Activated CD8-positive, alpha-beta memory T cell treated with anti-CD3 and anti-CD28 coated beads, Interleukin-2, amount 50 U/mL, for 48 hours (primary cell): Measurements from ENCODE around the gene SH3PXD2A.

Experiments
- DNase-seq: peaks from one replicate; pipeline ENCODE4 v3.0.0-alpha.2; 2020

SH3PXD2A gene

DNA sequence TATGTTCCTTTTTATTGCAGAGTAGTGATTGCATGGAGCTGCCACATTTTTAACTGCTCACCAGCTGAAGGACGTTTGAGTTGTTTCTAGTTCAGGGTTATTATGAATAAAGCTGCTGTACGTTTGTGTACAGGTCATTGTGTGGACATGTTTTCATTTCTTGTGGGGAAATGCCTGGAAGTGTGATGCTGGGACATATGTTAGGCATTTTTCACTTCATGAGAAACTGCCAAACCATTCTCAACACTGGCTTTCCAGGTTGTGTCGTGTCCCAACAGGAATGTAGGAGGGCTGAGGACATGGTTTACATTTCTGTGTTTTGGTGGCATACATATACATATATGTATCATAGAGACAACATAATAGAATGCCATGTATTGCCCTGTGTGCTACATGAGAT lies 288.8 kb downstream of the SH3PXD2A start:
- DNase-seq, result no peak

GRCh38 chr10:103564776-103565520 lies 290.4 kb downstream of the SH3PXD2A start:
- DNase-seq, result peak; percentile 90

GRCh38 chr10:103564116-103564501 lies 291.3 kb downstream of the SH3PXD2A start:
- no peak for DNase-seq

DNA sequence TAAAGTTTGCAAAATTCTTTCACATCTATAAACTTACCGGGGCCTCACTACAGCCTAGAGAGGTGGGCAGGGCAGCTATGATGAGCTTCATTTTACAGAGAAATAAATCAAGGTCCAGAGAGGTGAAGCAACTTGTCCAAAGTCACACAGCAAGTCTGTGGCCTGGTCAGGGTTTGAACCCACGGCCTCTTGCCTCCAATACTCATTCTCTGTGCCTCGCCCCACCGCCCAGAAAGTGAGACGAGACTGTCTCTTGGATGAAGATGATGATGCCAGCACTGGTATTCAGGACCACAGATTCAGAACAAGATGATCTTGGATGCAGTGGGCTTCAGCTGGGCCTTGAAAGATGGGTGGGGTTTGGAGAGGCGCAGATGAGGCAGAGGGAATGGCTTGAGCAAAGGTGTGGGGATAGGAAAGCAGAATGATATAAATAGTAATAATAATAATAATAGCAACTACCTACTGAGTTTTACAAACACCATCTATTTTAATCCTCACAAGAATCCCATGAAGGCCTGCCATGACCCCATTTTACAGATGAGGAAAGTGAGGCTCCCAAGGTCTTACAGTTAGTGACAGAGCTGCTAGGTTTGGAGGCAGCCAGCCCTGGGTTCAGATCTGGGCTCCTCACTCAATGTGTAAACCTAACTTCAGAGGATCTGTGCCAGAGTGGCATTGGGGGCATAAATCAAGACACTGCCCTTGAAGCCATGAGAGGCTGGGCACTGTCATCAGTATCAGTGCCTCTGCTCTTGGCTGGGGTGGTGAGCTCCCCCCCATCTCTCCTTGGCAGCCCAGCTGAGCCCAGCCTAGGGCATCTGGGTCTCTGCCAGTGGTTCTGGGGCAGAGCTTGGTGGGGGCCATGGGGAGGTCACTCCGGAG lies 291.9 kb downstream of the SH3PXD2A start:
- DNase-seq, result no peak

DNA sequence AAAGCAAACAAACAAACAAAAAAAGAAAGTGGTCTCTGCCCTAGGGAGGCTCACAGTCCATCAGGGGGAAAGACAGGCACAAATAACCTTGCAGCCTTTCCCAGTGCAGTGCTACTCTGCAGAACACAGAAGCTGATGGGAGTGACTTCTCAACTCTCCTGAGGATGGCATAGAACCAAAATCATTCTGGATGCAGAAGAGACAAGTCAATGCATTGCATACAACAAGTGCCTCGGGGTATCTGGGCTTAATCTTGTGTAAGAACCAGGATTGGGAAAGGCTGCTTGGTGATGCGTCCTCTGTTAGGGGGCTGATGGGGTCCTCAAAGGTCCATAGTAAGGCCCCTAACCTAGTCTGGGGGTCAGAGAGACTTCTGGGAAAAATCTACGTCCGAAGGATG lies 293.0 kb downstream of the SH3PXD2A start:
- no peak for DNase-seq

DNA sequence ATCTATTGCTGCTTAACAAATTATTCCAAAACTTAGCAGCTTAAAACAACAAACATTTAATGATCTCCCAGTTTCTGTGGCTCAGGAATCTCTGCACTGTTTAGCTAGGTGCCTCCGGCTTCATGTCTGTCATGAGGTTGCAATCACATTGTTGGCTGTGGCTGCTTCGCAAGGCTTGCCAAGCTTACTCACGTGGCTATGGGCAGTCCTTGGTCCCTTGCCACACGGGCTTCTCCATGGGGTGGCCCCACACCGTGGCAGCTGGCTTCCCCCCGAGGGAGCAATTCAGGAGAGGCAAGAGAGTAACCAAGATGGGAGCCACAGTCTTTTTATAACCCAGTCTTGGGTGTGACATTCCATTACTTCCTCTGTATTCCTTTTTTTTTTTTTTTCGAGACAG lies 294.5 kb downstream of the SH3PXD2A start:
- no peak for DNase-seq

- no peak for DNase-seq
These were observed 295.6 kb downstream of the SH3PXD2A start for GRCh38 chr10:103559776-103560175.

- DNase-seq, result no peak
These were observed 296.5 kb downstream of the SH3PXD2A start for GRCh38 chr10:103558911-103559310.

DNA sequence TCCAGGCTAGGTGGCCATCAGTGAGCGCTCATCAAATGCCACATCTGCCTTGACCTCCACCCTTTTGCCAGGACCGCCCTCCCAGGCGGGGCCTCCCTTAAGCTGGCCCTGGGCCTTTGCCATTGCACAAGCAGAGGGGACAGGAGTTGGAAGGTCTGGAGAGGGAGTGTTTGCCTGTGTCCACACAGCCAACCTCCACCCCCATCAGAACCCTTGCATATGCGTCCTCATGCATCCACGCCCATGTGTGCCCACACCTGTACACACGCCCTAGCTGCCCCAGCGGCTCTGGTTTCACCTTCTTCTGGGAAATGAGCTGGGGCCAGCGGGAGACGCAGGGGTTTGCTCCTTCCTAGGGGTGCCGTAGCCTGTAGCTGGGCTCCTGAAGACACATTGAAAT lies 297.9 kb downstream of the SH3PXD2A start:
- DNase-seq, result no peak

GRCh38 chr10:103556383-103557007 lies 298.9 kb downstream of the SH3PXD2A start:
- DNase-seq, result no peak

DNA sequence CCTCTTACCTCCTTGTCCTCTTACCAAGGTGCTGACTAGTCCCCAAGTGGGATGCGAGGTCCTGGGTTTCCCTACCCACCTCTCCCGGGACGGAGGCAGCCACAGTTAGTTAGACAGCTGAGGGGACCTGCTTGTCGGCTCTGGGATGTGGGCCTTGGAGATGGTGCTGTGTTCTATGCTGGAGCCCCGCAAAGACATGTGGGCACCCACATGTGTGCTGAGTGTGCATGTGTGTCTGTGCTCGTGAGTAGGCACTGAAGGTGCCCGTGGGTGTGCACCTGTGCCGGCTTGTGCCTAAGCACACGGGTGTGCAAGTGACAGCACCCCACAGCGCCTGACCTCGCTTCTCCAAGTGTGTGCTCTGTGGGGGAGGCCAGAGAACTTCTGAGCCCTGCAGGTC lies 299.7 kb downstream of the SH3PXD2A start:
- DNase-seq, result no peak

- DNase-seq, result no peak
These were observed 300.1 kb downstream of the SH3PXD2A start for GRCh38 chr10:103555325-103555649.

- DNase-seq, result no peak
These were observed 300.7 kb downstream of the SH3PXD2A start for GRCh38 chr10:103554488-103555324.

- DNase-seq, result peak; percentile 70
These were observed 301.5 kb downstream of the SH3PXD2A start for GRCh38 chr10:103553743-103554487.

GRCh38 chr10:103552856-103553742 lies 302.3 kb downstream of the SH3PXD2A start:
- DNase-seq, result no peak

GRCh38 chr10:103551619-103552602 lies 303.5 kb downstream of the SH3PXD2A start:
- no peak for DNase-seq

DNA sequence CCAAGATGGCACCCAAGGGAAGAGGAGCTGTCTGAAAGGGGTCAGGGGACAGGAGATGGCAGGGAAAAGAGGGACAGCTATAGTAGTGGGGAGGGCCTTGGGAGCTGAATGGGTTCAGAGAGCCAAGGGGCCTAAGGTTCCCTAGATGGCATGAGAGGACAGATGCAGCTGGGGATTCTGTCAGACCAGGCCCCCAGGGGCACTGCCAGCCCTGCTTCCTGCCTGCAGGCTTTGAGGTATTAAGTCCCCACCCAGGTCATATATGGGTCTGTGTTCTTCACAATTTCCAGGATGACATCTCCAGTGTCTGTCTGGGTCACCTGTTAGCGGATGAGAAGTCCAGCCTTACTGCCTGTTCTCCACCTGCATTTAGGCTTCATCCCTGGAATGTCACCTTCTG lies 305.1 kb downstream of the SH3PXD2A start:
- DNase-seq, result no peak

DNA sequence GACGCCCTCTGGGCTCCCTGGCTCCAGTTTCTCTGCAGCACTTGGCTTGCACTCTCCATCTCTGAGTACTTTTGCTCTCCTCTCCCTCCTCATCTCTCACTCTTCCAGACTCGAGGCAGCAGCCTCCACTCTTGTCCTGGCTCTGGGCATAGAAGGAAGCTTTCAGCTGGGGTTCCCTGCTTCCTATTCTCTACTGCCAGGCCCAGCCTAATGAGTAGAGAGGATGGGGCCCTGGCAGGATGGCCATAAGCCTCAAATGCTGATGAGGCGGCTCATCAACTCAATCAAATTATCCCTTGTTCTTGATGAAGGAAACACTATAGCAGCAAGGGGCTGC lies 306.1 kb downstream of the SH3PXD2A start:
- no peak for DNase-seq

GRCh38 chr10:103548581-103549348 lies 306.6 kb downstream of the SH3PXD2A start:
- DNase-seq, result no peak
